GM18909 (cell line): ENCODE results near the gene TSPEAR.

Experiments used
- ATAC-seq: cut with Tn5 transposase; IDR thresholded peaks from one replicate; pipeline ENCODE4 v1.9.1; 2021; ENCODE audit warnings: mild to moderate bottlenecking; ENCODE audit not compliant: unreplicated experiment, poor library complexity

Gene TSPEAR

DNA sequence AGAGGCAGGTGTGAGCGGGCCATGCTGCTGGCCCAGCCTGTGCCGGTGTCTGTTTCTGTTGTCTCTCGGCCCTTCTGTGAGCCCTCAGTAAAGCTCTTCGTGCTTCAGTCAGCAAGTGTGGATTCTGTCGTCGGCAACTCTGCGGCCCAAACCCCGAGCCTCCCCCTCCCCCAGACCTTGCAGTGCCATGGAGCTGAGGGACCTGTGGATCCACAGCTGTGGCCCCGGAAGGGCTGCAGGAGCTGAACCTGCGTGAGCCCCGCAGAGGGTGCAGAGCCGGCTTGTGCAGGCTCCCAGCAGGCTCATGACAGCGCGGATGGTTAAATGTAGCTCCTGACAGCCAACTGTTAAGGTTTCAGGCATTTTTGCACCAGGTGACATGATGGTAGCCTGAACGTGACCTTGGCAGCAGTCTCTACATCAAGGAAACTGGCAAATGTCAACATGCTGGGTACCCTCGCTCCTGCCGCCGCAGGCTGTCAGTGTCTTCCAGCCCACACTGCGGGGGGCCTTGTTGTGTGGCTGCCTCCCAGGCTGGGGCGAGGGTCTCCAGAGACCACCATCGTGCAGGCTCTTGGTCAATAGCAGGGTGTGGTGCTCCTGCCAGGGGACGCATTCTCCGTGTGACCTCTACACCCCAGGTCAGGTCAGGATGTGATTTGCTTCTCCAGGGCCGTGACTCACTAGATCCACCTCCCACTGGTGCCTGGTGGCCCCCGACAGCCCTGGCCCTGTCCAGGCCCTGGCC, 249.1 kb downstream of the TSPEAR start:
- no peak for ATAC-seq

DNA sequence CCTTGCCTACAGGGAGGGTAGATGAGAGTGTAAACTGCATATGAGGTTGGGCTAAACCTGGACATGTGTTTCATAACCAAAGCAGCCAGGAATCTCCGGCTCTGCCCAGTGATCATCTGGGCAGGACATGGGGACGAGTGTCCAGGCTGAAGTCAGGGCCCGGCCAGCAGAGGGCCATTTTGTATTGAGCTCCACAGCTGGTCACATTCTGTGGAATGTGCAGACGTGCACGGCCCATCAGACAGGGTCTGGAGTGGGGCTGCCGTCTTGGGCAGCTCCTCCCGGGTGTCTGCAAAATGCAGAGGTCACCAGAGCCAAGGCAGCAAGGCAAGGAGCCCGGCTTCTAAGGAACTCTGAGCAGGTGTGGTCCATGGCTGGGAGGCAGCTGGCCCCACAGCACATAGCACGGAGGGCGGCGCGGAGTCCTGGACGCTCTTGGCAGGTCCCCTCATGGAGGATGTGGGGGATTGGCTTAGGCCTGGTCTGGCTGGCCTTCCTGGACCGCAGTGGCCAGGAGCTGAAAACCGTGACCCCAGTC, 249.8 kb downstream of the TSPEAR start:
- ATAC-seq = no peak

DNA sequence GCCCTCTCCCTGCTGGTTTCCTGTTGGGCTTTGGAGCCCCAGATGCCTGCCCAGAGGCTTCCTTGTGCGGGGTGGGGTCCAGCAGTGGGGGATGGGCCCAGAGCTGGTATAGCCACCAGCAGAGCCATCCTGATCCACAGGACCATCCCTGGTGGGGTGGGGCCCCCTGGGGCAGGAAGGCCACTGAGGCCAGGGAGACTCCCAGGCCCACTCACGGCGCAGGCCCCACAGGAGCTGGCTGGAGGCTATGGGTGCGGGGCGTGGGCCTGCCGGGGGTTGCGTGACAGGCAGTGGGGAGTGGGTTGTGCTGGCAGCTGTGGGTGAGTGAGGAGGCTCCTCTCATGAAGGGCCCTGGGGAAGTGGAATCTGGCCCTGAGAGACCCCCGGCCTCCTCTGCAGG, 250.4 kb downstream of the TSPEAR start:
- no peak for ATAC-seq

DNA sequence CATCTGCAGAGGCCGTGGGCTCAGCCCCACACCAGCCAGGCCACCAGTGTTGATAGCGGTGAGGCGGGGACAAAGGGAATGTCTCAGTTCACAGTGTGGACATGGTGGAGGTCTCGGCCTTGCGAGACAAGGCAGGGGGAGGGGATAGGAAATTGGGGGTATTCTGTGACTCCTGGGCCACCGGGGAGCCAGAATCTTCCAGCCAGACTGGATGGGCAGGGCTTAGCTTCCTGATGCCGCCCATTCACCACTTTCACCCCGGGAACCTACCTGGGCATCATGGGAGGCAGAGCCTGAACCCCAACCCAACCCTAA, 251.0 kb downstream of the TSPEAR start:
- no peak for ATAC-seq

DNA sequence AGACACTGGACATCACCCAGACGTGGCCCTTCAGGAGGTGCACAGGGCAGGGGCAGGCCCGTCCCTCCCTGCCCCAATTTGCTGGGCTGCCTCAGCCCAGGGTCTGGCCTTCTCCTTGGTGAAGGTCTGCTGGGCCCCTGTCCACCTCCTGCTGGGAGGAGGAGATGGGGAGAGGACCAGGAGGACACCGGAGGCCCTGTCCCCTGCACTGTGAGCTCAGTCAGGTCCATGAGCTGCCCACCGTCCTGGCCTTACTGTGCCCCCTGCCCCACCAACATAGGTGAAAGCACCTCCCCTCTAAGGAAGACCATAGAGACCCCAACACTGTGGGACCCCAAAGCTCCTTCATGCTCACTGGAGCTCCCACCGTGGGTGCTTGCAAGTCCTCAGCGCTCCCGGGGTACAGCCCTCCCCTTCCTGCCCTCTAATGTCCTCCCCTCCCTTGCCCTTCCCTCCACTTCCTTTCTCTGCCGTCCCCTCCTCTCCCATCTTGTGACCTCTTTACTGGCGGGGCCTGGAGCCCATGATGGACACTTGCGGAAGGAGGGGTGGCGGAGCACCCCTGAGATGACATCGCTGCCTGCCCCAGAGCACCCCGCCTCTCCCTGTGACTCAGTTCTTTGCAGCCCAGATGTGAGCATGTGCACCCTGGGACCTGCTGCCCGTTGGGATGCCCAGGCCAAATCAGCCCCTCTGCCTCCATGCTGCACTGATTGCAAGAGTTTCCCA, 251.5 kb downstream of the TSPEAR start:
- no peak for ATAC-seq

DNA sequence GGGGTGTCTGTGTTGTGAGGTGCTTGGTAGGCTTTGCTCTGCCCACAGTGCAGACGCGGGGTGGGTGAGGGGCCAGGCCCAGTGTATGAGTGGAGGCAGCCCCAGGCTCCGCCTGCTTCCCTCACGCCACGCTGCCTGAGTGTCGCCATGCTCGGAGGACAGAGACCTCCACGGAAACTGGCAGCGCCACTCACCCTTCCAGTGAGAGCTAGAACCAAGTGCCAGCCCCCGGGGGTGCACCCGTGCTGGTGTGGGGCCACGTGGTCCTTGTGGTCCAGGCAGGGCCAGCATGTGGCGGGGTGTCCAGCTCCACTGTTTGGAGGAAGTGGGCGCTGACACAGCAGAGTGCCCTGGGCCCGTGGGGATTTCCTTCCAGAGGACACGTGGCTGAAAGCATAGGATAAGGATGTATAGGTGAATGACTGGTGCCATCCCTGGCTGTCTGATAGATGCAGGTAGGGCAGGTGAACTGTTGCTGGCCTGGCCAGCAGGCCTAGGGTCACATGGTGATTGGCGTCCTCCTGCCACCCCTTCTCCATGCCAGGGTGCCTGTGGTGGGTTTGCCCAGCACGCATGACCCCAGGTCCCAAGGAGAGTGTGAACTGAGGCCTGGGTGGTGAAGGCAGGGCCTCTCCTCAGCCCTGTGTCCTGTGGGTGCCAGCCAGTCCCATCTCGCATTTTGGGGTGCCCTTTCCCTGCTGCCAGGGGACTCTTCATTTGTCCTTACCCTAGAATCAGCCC, 252.2 kb downstream of the TSPEAR start:
- no peak for ATAC-seq

DNA sequence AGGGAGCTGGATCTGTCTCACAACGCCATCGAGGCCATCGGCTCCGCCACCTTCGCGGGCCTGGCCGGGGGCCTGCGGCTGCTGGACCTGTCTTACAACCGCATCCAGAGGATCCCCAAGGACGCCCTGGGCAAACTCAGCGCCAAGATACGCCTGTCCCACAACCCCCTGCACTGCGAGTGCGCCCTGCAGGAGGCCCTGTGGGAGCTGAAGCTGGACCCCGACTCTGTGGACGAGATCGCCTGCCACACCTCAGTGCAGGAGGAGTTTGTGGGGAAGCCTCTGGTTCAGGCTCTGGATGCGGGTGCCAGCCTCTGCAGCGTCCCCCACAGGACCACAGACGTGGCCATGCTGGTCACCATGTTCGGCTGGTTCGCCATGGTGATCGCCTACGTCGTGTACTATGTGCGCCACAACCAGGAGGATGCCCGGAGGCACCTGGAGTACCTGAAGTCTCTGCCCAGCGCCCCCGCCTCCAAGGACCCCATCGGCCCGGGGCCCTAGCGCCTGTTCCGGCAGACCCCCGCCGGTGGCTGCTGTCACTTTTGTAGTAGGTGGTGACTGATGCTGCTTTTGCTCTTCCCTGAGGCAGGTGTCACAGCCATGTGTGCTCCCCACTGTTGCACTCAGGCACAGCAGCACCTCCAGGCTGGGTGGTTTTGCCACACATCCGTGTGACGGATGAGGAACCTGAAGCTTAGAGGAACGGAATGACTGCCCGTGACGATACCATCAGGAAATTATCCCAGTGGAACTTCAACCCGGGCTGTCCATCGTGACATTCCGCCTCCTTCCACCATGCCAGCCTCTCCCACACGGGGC, 254.2 kb downstream of the TSPEAR start:
- no peak for ATAC-seq

DNA sequence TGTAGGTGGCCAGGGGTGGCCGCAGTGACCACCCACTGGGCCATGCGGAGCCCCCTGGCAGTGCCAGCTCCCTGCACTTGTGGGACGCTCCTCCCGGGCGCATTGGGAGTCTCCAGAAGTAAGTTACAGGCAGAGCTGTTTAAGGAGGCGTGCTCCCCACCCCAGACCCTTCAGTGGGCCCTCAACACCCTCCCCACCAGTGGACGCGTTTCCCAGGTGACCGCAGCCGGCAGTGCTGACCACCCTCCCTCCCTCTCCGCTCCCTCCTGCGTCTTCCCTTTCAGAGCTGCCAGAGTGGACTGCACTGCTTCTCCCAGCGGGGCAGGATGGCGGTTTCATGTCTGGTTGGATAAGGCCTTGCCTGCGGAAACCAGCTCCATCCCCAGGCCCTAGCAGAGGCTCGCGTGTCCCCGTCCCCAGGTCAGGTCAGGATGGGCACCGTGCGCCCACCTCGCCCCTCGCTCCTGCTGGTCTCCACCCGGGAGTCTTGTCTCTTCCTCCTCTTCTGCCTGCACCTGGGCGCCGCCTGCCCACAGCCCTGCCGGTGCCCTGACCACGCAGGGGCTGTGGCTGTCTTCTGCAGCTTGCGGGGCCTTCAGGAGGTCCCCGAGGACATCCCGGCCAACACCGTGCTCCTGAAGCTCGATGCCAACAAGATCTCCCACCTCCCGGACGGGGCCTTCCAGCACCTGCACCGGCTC, 255.0 kb downstream of the TSPEAR start:
- ATAC-seq = no peak

DNA sequence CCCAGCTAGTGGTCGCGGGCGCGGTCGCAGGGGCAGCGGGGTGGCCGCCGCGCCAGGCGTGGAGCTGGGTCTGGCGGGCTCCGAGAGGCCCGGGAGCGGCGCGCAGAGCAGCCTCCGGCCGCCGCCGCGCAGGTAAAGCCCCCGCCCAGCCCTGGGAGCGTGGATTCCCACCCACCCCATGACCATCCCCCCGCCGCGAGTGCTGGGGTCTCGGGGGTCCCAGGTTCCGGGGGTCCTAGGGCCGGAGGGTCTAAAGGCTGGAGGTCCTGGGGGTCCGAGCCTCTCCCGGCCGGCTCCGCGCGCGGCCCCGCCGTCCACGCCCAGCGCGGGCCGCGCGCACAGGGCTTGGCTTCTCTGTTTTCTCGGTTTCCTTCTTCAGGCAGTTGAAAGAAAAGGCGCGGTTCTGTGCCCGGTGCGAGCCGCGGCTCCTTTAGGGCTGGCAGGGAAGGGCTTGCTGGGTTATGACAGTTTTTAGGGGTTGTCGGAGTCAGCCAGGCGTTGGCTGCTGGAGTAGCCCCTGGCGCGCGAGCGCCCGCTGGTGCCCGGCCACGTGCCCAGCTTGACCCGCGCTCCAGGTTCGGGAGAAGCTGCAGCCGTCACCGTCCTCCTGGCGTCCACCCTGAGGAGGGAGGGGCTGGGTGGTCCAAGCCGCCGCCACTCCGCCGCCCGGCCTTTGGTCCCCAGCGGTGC, 255.7 kb downstream of the TSPEAR start:
- ATAC-seq = peak; percentile 50

DNA sequence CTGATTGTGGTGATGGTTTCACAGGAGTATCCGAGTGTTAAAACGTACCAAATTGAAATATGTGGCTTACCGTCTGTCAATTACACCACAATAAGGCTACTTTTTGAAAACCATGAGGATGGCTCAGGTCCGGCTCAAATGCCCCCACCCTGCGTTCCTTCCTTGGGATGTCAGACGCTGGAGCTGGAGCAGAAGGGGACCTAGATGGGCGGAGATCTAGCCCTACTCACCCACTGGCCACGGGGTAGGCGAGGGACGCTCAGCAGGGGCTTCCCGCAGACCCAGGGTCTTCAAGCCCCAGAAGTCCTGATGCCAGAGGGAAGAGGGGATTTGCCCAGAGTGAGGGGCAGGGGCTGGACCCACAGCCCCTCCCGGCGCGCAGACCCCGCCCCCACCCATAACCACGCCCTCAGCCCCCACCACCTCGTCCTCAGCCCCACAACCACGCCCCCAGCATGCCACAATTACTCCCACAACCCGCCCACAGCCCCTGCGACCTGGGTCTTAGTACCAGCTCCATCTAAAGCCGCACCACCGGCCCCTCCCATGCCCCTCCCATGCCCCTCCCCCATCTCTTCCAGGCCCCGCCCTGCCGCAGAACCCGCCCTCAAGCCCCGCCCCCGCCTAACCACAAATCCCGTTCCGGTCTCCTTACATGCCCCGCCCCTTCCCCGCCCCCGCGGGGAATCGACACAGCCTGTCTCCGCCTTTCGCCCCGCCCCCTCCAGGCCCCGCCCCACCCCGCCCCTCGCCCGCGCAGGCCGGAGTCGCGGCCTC, 256.4 kb downstream of the TSPEAR start, which contains the start of gene LRRC3:
LRRC3 (plus strand) TSS at position 764 of the 777 bp plus-strand sequence. CDS start 1,135 bp downstream, outside the sequence.
- ATAC-seq = peak; percentile 57

DNA sequence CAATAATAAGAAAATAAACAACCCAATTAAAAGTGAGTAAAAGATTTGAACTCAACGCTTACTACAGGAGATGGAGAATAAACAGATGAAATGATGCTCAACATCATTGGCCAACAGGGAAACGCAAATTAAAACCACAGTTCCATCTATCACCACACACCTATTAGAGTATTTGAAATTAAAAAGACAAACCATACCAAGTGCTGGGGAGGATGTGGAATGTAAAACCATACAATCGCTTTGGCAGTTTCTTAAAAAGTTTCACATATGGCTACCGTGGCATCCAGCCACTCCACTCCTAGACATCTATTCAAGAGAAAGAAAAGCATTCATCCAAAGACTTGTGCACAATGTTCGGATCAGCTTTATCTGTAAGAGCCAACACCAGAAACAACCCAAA, 257.3 kb downstream of the TSPEAR start:
- ATAC-seq = no peak

DNA sequence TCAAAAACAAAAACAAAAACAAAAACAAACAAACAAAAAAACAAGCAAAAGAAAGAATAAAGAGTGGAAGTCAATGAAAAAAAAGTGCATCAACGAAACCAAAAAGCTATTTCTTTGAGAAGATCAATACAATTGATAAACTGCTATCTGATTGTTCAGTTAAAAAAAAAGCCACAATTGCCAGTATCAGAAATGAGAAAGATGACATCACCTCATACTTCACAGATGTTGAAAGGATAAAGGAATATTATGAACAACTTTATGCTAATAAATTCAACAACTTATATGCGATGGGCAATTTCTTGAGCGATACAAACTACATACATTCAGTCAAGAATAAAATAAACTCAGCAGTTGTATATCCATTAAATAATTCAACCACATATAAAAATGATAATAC, 258.3 kb downstream of the TSPEAR start:
- no peak for ATAC-seq

DNA sequence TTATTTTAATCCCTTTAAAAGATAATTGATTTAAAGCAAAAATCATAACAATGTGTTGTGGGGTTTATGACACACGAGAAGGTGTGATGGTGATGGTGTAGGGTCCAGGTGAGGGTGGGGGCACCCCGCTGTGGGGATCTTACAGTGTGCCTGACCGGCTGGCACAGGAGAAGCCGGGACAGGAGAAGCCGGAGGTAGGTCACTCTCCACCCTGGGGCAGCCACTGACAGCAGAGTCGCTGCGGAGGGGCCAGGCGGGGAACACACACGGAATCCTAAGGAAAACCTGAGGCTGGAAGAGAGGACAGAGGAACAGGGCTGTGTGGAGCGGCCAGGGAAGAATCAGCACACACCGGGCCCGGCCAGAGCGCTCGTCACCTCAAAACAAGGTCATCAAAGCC, 260.4 kb downstream of the TSPEAR start:
- no peak for ATAC-seq

DNA sequence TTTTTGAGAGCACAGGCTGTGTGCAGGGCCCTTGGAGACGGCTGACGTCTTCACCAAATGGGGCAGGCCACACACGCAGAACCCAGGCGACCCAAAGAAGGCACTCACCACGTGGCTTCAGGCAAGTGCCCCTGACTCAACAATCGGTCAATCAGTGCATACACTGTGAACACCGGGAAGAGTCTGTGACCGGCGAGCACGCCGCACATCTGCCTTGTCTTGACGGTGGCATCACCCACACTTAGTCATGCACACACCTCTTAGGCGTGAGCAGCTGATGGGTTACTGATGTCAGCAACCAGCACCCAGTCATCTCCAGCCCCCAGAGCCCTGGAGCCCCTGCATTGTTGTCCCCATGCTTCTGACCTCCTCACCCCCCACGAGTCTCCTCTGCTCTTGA, 261.0 kb downstream of the TSPEAR start:
- ATAC-seq = no peak

DNA sequence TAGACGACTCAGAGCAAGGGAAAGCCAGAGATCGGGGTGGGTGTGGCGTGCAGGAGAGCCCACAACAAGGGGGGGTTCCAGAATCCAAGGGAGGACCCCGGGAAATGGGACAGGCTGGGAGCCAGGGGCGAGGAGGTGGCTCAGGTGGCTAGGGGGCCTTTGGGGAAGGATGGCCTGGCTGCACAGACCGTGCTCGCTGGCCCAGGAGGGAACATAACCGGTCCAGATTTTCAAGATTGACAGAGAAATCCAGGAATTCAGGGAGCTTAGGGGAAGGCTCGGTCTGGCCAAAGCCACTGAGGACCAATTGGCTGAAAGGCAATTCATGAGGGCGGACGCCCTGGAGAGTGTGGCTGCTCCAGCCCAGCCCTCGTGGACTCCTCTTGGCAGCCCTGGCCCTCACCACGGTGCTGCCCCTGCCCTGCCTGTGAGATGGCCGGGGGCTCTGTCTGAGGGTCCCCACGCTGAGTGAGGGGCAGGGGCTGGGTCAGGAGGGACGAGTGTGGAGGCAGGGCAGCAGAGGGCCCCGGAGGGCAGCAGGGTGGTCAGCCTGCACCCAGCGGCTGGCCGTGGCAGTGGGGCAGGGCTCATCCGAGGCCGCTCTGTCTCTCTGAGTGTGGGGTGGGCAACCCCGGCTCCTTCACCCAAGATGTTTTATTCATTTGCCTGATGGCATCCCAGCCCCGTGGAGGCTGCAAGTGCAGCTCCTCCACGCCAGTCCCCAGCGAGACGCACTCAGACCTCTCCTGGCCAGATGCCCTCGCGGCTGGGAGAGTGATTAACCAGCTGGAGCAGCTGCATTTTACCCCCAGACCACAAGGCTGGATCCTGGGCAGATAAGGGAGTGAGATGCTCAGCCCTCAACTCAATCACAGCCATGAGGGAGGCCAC, 261.7 kb downstream of the TSPEAR start:
- ATAC-seq = no peak

DNA sequence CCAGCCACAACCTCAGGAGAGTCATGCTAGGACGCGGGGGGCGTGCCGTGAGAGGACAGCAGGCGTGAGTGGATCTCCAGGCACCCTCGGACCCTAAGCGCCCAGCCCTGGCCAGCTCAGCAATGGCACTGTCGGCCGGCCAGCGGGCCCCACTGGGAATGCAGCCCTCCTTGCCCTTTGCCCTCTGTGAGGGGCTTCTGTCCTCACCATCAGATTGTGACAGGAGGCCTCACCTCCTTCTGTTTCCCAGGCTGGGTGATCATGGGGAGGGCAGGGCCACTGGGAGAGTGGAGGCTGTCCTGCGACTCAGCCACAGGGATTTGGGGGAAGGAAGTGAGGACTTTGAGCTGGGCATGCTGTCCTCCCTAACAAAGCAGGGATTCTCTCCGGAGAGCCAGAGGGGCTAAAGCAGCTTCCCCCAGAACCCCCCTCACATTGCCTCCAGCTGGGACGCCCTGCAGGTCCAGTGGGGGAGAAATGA, 262.7 kb downstream of the TSPEAR start:
- ATAC-seq = no peak
